ENCODE data around the gene NFIC. TPM values are rescaled to one million over a fixed set of nuclear protein-coding genes. Genes with fewer than 3 reads are reported as not detected.

Gene NFIC
- total RNA-seq, 1 donor from 2014 or later, result 194 TPM

- Histone ChIP-seq H3K4me1 (peaks cover 0 to 11% of the 10 kb centered on the region in 2 donors), H3K4me3 (no peak overlapping the region), H3K27me3 (no peaks in the 10 kb centered on the region), H3K9me3 (no peaks in the 10 kb centered on the region), H3K36me3 (no peaks in the 10 kb centered on the region), H3K27ac (no peak overlapping the region)
- TF ChIP-seq CTCF (IDR thresholded peaks at IDR 0.05), result no peak
- DNase-seq (ENCODE audit: low spot score in 2 of 2), result no peak
- intact Hi-C loops (cut with DNase I), result no loop called here
Observed at GRCh38 chr19:3474010-3474409, 107.6 kb downstream of the NFIC start.

- Histone ChIP-seq H3K27me3 (no peaks in the 10 kb centered on the region), H3K27ac (no peak overlapping the region), H3K4me1 (peaks cover 0 to 11% of the 10 kb centered on the region in 2 donors), H3K4me3 (no peak overlapping the region), H3K36me3 (no peaks in the 10 kb centered on the region), H3K9me3 (no peaks in the 10 kb centered on the region)
- intact Hi-C loops (cut with DNase I), result no loop called here
- TF ChIP-seq CTCF (IDR thresholded peaks at IDR 0.05), result no peak
- no peak for DNase-seq (ENCODE audit: low spot score in 2 of 2)
Observed at GRCh38 chr19:3474614-3475013, 108.2 kb downstream of the NFIC start.

- no peak overlapping the region for H3K27ac ChIP-seq
- intact Hi-C loops (cut with DNase I), result no loop called here
- H3K4me3 ChIP-seq, result no peak overlapping the region
- H3K27me3 ChIP-seq, result no peaks in the 10 kb centered on the region
- no peaks in the 10 kb centered on the region for H3K36me3 ChIP-seq
- no peak for TF ChIP-seq CTCF (IDR thresholded peaks at IDR 0.05)
- DNase-seq (ENCODE audit: low spot score in 2 of 2), result no peak
- no peaks in the 10 kb centered on the region for H3K9me3 ChIP-seq
- peaks cover 0 to 11% of the 10 kb centered on the region in 2 donors for H3K4me1 ChIP-seq
Observed at GRCh38 chr19:3475449-3475848, 109.1 kb downstream of the NFIC start.

- Histone ChIP-seq H3K27ac (no peak overlapping the region), H3K4me3 (no peak overlapping the region), H3K36me3 (no peaks in the 10 kb centered on the region), H3K9me3 (no peaks in the 10 kb centered on the region), H3K27me3 (peaks cover 2% of the 10 kb centered on the region), H3K4me1 (peaks cover 0 to 9% of the 10 kb centered on the region in 2 donors)
- no peak for DNase-seq (ENCODE audit: low spot score in 2 of 2)
- intact Hi-C loops (cut with DNase I), result no loop called here
- TF ChIP-seq CTCF (IDR thresholded peaks at IDR 0.05), result no peak
Observed at GRCh38 chr19:3476830-3477229, 110.4 kb downstream of the NFIC start.

GRCh38 chr19:3477506-3477905 lies 111.1 kb downstream of the NFIC start:
- Histone ChIP-seq H3K27me3 (peaks cover 2% of the 10 kb centered on the region), H3K9me3 (no peaks in the 10 kb centered on the region), H3K27ac (no peak overlapping the region), H3K36me3 (no peaks in the 10 kb centered on the region), H3K4me1 (peaks cover 0 to 4% of the 10 kb centered on the region in 2 donors), H3K4me3 (no peak overlapping the region)
- no peak for DNase-seq (ENCODE audit: low spot score in 2 of 2)
- no peak for TF ChIP-seq CTCF (IDR thresholded peaks at IDR 0.05)
- intact Hi-C loops (cut with DNase I), result no loop called here

GRCh38 chr19:3477951-3478350 lies 111.6 kb downstream of the NFIC start:
- intact Hi-C loops (cut with DNase I), result no loop called here
- peaks cover 2% of the 10 kb centered on the region for H3K27me3 ChIP-seq
- H3K4me1 ChIP-seq, result no peaks in the 10 kb centered on the region
- DNase-seq (ENCODE audit: low spot score in 2 of 2), result no peak
- no peaks in the 10 kb centered on the region for H3K9me3 ChIP-seq
- H3K27ac ChIP-seq, result no peak overlapping the region
- TF ChIP-seq CTCF (IDR thresholded peaks at IDR 0.05), result no peak
- no peak overlapping the region for H3K4me3 ChIP-seq
- H3K36me3 ChIP-seq, result no peaks in the 10 kb centered on the region

All from ascending aorta (tissue), 2 donors.